Body of pancreas (tissue), 4 donors: ENCODE results near the gene ARHGEF37.

ENCODE experiments used
- CTCF ChIP-seq, 7 experiments: fragments of 450-650 bp in 4 of 7; fragments of 200-600 bp in 3 of 7; sonication (generic) in 3 of 7; IDR thresholded peaks; one replicate each; pipeline ENCODE4 v1.5.1; 2016 to 2019; ENCODE audit warnings: antibody characterized with exemption in 7 of 7
- POLR2A ChIP-seq, 3 donors: fragments of 450-650 bp; IDR thresholded peaks; one replicate each; pipeline ENCODE4 v1.6.1; 2016; ENCODE audit warnings: antibody characterized with exemption in 3 of 3, mild to moderate bottlenecking in 2 of 3

DNA sequence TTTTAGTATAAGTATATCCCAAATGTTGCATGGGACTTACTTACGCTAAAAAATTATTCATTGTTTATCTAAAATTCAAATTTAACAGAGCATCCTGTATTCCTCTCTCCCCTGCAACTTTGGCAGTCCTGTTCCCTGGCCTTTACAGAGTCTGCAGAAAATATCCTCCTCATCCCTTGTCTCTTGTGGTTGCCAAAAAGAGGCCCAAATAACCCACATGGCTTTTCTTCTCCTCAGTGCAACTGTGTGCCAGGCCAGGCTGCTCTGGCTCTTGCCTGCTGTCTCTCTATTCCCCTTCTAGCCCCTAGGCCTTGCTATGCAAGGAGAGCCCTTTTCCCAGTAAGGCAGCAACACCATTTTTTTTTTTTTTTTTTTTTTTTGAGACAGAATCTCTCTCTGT lies 23.0 kb downstream of the ARHGEF37 start:
- TF ChIP-seq CTCF (IDR thresholded peaks at IDR 0.05) (no peak), POLR2A (IDR thresholded peaks at IDR 0.05) (no peak)
